A673 (cell line): ENCODE results near the gene RPS19.

Experiments
- EZH2 ChIP-seq: fragments of 200-600 bp; sonication (generic); IDR thresholded peaks from 2 replicates; pipeline ENCODE4 v1.6.1; 2017; ENCODE audit warnings: borderline replicate concordance, low read depth, mild to moderate bottlenecking, mixed read lengths, antibody characterized with exemption, low read length; ENCODE audit not compliant: poor library complexity, severe bottlenecking
- TF ChIP-seq, protein P1 (sequence below): fragments of 300-800, 200-600 bp; sonication (generic); conservative IDR thresholded peaks from 2 replicates; pipeline ENCODE4 v1.5.1; 2017; ENCODE audit warnings: low read depth, mild to moderate bottlenecking, antibody characterized with exemption, low read length, moderate library complexity, mixed read lengths

GRCh38 chr19:41853768-41854167, 6.3 kb upstream of the RPS19 start:
- TF ChIP-seq, protein P1, sequence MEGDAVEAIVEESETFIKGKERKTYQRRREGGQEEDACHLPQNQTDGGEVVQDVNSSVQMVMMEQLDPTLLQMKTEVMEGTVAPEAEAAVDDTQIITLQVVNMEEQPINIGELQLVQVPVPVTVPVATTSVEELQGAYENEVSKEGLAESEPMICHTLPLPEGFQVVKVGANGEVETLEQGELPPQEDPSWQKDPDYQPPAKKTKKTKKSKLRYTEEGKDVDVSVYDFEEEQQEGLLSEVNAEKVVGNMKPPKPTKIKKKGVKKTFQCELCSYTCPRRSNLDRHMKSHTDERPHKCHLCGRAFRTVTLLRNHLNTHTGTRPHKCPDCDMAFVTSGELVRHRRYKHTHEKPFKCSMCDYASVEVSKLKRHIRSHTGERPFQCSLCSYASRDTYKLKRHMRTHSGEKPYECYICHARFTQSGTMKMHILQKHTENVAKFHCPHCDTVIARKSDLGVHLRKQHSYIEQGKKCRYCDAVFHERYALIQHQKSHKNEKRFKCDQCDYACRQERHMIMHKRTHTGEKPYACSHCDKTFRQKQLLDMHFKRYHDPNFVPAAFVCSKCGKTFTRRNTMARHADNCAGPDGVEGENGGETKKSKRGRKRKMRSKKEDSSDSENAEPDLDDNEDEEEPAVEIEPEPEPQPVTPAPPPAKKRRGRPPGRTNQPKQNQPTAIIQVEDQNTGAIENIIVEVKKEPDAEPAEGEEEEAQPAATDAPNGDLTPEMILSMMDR, result no peak
- TF ChIP-seq EZH2, result no peak
